Measurements from ENCODE around the gene CTDSP2. TPM values are rescaled to one million over a fixed set of nuclear protein-coding genes. Genes with fewer than 3 reads are reported as not detected.

CTDSP2 gene
- total and polyA plus RNA-seq, 2 donors (not counting 3 experiments of a cell fraction or from before 2014, with no cell fraction given): 142 to 146 TPM

GRCh38 chr12:57845478-57846284 lies 848 bp downstream of the CTDSP2 start:
- no peaks in the 10 kb centered on the region for H3K9me1 ChIP-seq (replicated peaks; ENCODE audit: control insufficient read depth, extremely low read depth, insufficient read depth, low read length)
- no peaks in the 10 kb centered on the region for H3K36me3 ChIP-seq (ENCODE audit: control insufficient read depth in 2 of 2, extremely low read depth in 1 of 2, insufficient read depth in 2 of 2, low read length in 2 of 2)
- dilution Hi-C loops (cut with MboI; ENCODE audit: extremely low pct_ligation_motif_present, low sequenced_read_pairs) (no loop called here), intact Hi-C loops (cut with micrococcal nuclease) (loop anchor here (1.0 kb wide), 4 partner anchors 8 to 73 kb away; partner anchors contain the start of genes EEF1AKMT3 and METTL1)
- TSS peak; percentile 4 for BruUV-seq (replicated peaks)
- H3K4me3 ChIP-seq (replicated peaks in 1 of 3; ENCODE audit: insufficient read depth in 1 of 3, low read depth in 1 of 3, low read length in 3 of 3): peak overlapping the region; percentile 88 to 100 (median 93)
- no peaks in the 10 kb centered on the region for H3K9me3 ChIP-seq (replicated peaks; ENCODE audit: control insufficient read depth, insufficient read depth, low read length)
- peak overlapping the region; percentile 83 for H3K4me2 ChIP-seq (ENCODE audit: insufficient read depth, low read length)
- TF ChIP-seq MYC (IDR thresholded peaks at IDR 0.05; ENCODE audit: low read depth, low read length) (no peak), FOS (IDR thresholded peaks at IDR 0.05; ENCODE audit: borderline replicate concordance, insufficient read depth, low read length) (no peak), CTCF (IDR thresholded peaks at IDR 0.05; ENCODE audit: extremely low read depth in 1 of 2, insufficient read depth in 1 of 2, low read depth in 1 of 2, low read length in 2 of 2) (no peak), EZH2 (IDR thresholded peaks at IDR 0.05; ENCODE audit: borderline replicate concordance, low read depth, low read length, severe bottlenecking) (no peak)
- POLR2A ChIA-PET: interaction anchor here (1.1 to 2.5 kb wide), 5 partner anchors 9 to 53 kb away, joined by 3 to 13 read pairs (median 8); no protein-coding TSS in a partner anchor
- H3K27me3 ChIP-seq (ENCODE audit: control insufficient read depth in 2 of 2, insufficient read depth in 2 of 2, low read length in 2 of 2): peaks cover 0 to 4% of the 10 kb centered on the region in 2 experiments
- peaks cover 56% of the 10 kb centered on the region for H3K79me2 ChIP-seq (ENCODE audit: control insufficient read depth, insufficient read depth, low read length)
- peak overlapping the region; percentile 85 for H3K27ac ChIP-seq (ENCODE audit: insufficient read depth, low read depth, low read length)
- DNase-seq (ENCODE audit: low read depth, low spot score) (peak; percentile 54), FAIRE-seq (peak; percentile 75)
- CTCF ChIA-PET: interaction anchor here (0.8 to 4.5 kb wide), 9 partner anchors 9 to 58 kb away, joined by 5 to 27 read pairs (median 13); no protein-coding TSS in a partner anchor
- peaks cover 33% of the 10 kb centered on the region for H3K4me1 ChIP-seq (ENCODE audit: control insufficient read depth, extremely low read depth, insufficient read depth, low read length)
- H4K20me1 ChIP-seq (replicated peaks; ENCODE audit: control insufficient read depth, extremely low read depth, insufficient read depth, low read length): peaks cover 13% of the 10 kb centered on the region
- H2AFZ ChIP-seq (ENCODE audit: low read depth, low read length): peak overlapping the region; percentile 53
- H3K9ac ChIP-seq (replicated peaks; ENCODE audit: extremely low read depth, insufficient read depth, low read length): peak overlapping the region; percentile 84
